Activated T-helper 17 cell treated with anti-CD3 and anti-CD28 coated beads, Interleukin-2, amount 50 U/mL, for 72 hours (primary cell): Measurements from ENCODE around the gene TSPAN3. TPM values are rescaled to one million over a fixed set of nuclear protein-coding genes. Genes with fewer than 3 reads are reported as not detected.

Experiments used
- ATAC-seq: fragments of 150-1000 bp; cut with Tn5 transposase; replicated peaks from 2 replicates; pipeline ENCODE4 v1.10.0; 2021; ENCODE audit warnings: mild to moderate bottlenecking, moderate library complexity
- H3K27ac Mint-ChIP-seq: one replicate; pipeline ENCODE4 v1.8.0; 2022; ENCODE audit warnings: mixed read lengths
- H3K27me3 Mint-ChIP-seq: one replicate; pipeline ENCODE4 v1.8.0; 2022; ENCODE audit warnings: mixed read lengths
- H3K36me3 Mint-ChIP-seq: one replicate; pipeline ENCODE4 v1.8.0; 2022; ENCODE audit warnings: low read depth, mild to moderate bottlenecking, mixed read lengths
- H3K4me1 Mint-ChIP-seq: one replicate; pipeline ENCODE4 v1.8.0; 2022; ENCODE audit warnings: mixed read lengths
- H3K4me3 Mint-ChIP-seq: one replicate; pipeline ENCODE4 v1.8.0; 2022; ENCODE audit warnings: mild to moderate bottlenecking, mixed read lengths
- H3K9me3 Mint-ChIP-seq: one replicate; pipeline ENCODE4 v1.8.0; 2022; ENCODE audit warnings: mixed read lengths
- total RNA-seq, 2 donors: library from RNA; stranded (reverse); gene quantifications; one replicate each; pipeline ENCODE4 v1.2.3, GENCODE V29; 2022

The TSPAN3 gene
- total RNA-seq, 2 donors from 2014 or later: 9.6 to 27.6 TPM

GRCh38 chr15:77010857-77011256 lies 60.1 kb downstream of the TSPAN3 start:
- peaks cover 55% of the 10 kb centered on the region for H3K4me1 Mint-ChIP-seq
- peak overlapping the region; percentile 54 for H3K4me3 Mint-ChIP-seq
- peak overlapping the region; percentile 89 for H3K27ac Mint-ChIP-seq
- H3K36me3 Mint-ChIP-seq: peaks cover 59% of the 10 kb centered on the region
- H3K27me3 Mint-ChIP-seq: no peaks in the 10 kb centered on the region
- H3K9me3 Mint-ChIP-seq: no peaks in the 10 kb centered on the region
- peak; percentile 5 for ATAC-seq

GRCh38 chr15:77010312-77010686 lies 60.6 kb downstream of the TSPAN3 start:
- no peaks in the 10 kb centered on the region for H3K27me3 Mint-ChIP-seq
- peaks cover 64% of the 10 kb centered on the region for H3K36me3 Mint-ChIP-seq
- peaks cover 57% of the 10 kb centered on the region for H3K4me1 Mint-ChIP-seq
- peak overlapping the region; percentile 54 for H3K4me3 Mint-ChIP-seq
- H3K9me3 Mint-ChIP-seq: no peaks in the 10 kb centered on the region
- ATAC-seq: no peak
- peak overlapping the region; percentile 89 for H3K27ac Mint-ChIP-seq

- no peak for ATAC-seq
- H3K9me3 Mint-ChIP-seq: no peaks in the 10 kb centered on the region
- H3K4me3 Mint-ChIP-seq: peak overlapping the region; percentile 54
- peaks cover 55% of the 10 kb centered on the region for H3K4me1 Mint-ChIP-seq
- peak overlapping the region; percentile 89 for H3K27ac Mint-ChIP-seq
- H3K36me3 Mint-ChIP-seq: peaks cover 61% of the 10 kb centered on the region
- H3K27me3 Mint-ChIP-seq: no peaks in the 10 kb centered on the region
Observed at GRCh38 chr15:77009646-77010311, 61.1 kb downstream of the TSPAN3 start.

GRCh38 chr15:77009176-77009575 lies 61.7 kb downstream of the TSPAN3 start:
- Mint-ChIP-seq H3K9me3 (no peaks in the 10 kb centered on the region), H3K36me3 (peaks cover 61% of the 10 kb centered on the region), H3K4me3 (no peak overlapping the region), H3K4me1 (peaks cover 61% of the 10 kb centered on the region), H3K27ac (peak overlapping the region; percentile 89), H3K27me3 (no peaks in the 10 kb centered on the region)
- no peak for ATAC-seq

- no peak for ATAC-seq
- peaks cover 51% of the 10 kb centered on the region for H3K4me1 Mint-ChIP-seq
- no peaks in the 10 kb centered on the region for H3K27me3 Mint-ChIP-seq
- no peaks in the 10 kb centered on the region for H3K9me3 Mint-ChIP-seq
- peak overlapping the region; percentile 85 for H3K4me3 Mint-ChIP-seq
- peak overlapping the region; percentile 85 for H3K27ac Mint-ChIP-seq
- peaks cover 84% of the 10 kb centered on the region for H3K36me3 Mint-ChIP-seq
Observed at GRCh38 chr15:77004189-77004588, 66.7 kb downstream of the TSPAN3 start.

- H3K36me3 Mint-ChIP-seq: peaks cover 87% of the 10 kb centered on the region
Observed at GRCh38 chr15:77002954-77003912, 67.7 kb downstream of the TSPAN3 start.

GRCh38 chr15:77002436-77002835 lies 68.5 kb downstream of the TSPAN3 start:
- H3K36me3 Mint-ChIP-seq: peaks cover 95% of the 10 kb centered on the region
- peaks cover 65% of the 10 kb centered on the region for H3K4me1 Mint-ChIP-seq
- peak overlapping the region; percentile 85 for H3K27ac Mint-ChIP-seq
- no peaks in the 10 kb centered on the region for H3K27me3 Mint-ChIP-seq
- peak overlapping the region; percentile 85 for H3K4me3 Mint-ChIP-seq
- no peaks in the 10 kb centered on the region for H3K9me3 Mint-ChIP-seq
- no peak for ATAC-seq

More at GRCh38 chr15:77002954-77003912, 67.7 kb downstream of the TSPAN3 start:
- H3K4me1 Mint-ChIP-seq: peaks cover 57% of the 10 kb centered on the region
- ATAC-seq: peak; percentile 92
- H3K9me3 Mint-ChIP-seq: no peaks in the 10 kb centered on the region
- H3K27ac Mint-ChIP-seq: peak overlapping the region; percentile 85
- H3K27me3 Mint-ChIP-seq: no peaks in the 10 kb centered on the region
- H3K4me3 Mint-ChIP-seq: peak overlapping the region; percentile 85

GRCh38 chr15:77001966-77002365 lies 68.9 kb downstream of the TSPAN3 start:
- H3K4me1 Mint-ChIP-seq: peaks cover 69% of the 10 kb centered on the region

GRCh38 chr15:77001351-77001750 lies 69.6 kb downstream of the TSPAN3 start:
- peaks cover 96% of the 10 kb centered on the region for H3K36me3 Mint-ChIP-seq

More at GRCh38 chr15:77001966-77002365, 68.9 kb downstream of the TSPAN3 start:
- H3K9me3 Mint-ChIP-seq: no peaks in the 10 kb centered on the region
- H3K27ac Mint-ChIP-seq: peak overlapping the region; percentile 85
- H3K27me3 Mint-ChIP-seq: no peaks in the 10 kb centered on the region
- no peak for ATAC-seq
- H3K4me3 Mint-ChIP-seq: peak overlapping the region; percentile 85
- H3K36me3 Mint-ChIP-seq: peaks cover 96% of the 10 kb centered on the region

GRCh38 chr15:76999996-77000395 lies 70.9 kb downstream of the TSPAN3 start:
- H3K27ac Mint-ChIP-seq: no peak overlapping the region
- H3K4me1 Mint-ChIP-seq: peaks cover 60% of the 10 kb centered on the region

More at GRCh38 chr15:77001351-77001750, 69.6 kb downstream of the TSPAN3 start:
- ATAC-seq: no peak
- peak overlapping the region; percentile 33 for H3K27ac Mint-ChIP-seq
- no peaks in the 10 kb centered on the region for H3K27me3 Mint-ChIP-seq
- H3K4me1 Mint-ChIP-seq: peaks cover 69% of the 10 kb centered on the region
- H3K4me3 Mint-ChIP-seq: peak overlapping the region; percentile 85
- H3K9me3 Mint-ChIP-seq: no peaks in the 10 kb centered on the region

GRCh38 chr15:76998663-76999285 lies 72.1 kb downstream of the TSPAN3 start:
- H3K36me3 Mint-ChIP-seq: peaks cover 86% of the 10 kb centered on the region
- peak overlapping the region; percentile 94 for H3K4me3 Mint-ChIP-seq
- H3K4me1 Mint-ChIP-seq: peaks cover 53% of the 10 kb centered on the region
- no peaks in the 10 kb centered on the region for H3K9me3 Mint-ChIP-seq
- H3K27ac Mint-ChIP-seq: peak overlapping the region; percentile 95
- no peak for ATAC-seq
- no peaks in the 10 kb centered on the region for H3K27me3 Mint-ChIP-seq

More at GRCh38 chr15:76999996-77000395, 70.9 kb downstream of the TSPAN3 start:
- ATAC-seq: no peak
- Mint-ChIP-seq H3K4me3 (peak overlapping the region; percentile 94), H3K9me3 (no peaks in the 10 kb centered on the region), H3K27me3 (no peaks in the 10 kb centered on the region), H3K36me3 (peaks cover 97% of the 10 kb centered on the region)

- Mint-ChIP-seq H3K4me3 (peak overlapping the region; percentile 94), H3K9me3 (no peaks in the 10 kb centered on the region), H3K27ac (peak overlapping the region; percentile 95), H3K27me3 (no peaks in the 10 kb centered on the region), H3K36me3 (peaks cover 67% of the 10 kb centered on the region), H3K4me1 (peaks cover 41% of the 10 kb centered on the region)
- ATAC-seq: peak; percentile 49
Observed at GRCh38 chr15:76996526-76997401, 74.1 kb downstream of the TSPAN3 start.

GRCh38 chr15:76996076-76996525 lies 74.8 kb downstream of the TSPAN3 start:
- no peak for ATAC-seq
- Mint-ChIP-seq H3K4me3 (peak overlapping the region; percentile 94), H3K27ac (peak overlapping the region; percentile 95), H3K36me3 (peaks cover 60% of the 10 kb centered on the region), H3K4me1 (peaks cover 35% of the 10 kb centered on the region), H3K27me3 (no peaks in the 10 kb centered on the region), H3K9me3 (no peaks in the 10 kb centered on the region)
